ENCODE measurements around the gene KIAA1671.

The KIAA1671 gene

DNA sequence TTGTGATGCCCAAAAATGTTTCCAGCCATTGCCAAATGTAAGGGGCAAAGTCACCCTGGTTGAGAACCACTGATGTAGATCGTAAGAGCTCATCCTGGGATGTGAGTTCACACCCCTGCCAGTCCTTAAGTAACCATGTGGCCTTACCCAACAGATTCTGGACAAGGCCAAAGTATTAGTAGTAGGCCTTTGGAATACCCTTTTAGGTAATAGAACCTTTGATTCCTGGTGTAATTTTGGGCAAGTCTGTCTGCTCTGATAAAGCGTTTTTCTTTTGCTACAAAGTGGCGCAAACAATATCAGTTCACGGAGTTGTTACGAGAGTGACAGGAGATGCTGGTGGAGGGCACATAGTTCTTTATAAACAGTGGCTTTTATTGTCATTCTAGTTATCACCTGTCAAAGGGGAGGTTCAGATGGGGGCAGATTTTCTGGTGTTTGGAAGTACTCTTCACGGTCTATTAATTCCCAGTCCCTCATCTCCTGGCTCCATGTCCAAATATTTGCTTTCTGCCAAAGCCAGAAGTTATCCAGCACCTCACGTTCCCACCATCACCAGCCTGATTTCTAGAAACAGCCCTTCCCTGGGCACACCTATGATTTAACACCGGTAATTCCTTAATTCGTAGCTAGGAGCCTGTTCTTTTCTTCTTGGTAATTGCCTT lies 173.3 kb downstream of the KIAA1671 start:
- no peak for DNase-seq (ENCODE audit: extremely low spot score)
- TF ChIP-seq, protein P1, sequence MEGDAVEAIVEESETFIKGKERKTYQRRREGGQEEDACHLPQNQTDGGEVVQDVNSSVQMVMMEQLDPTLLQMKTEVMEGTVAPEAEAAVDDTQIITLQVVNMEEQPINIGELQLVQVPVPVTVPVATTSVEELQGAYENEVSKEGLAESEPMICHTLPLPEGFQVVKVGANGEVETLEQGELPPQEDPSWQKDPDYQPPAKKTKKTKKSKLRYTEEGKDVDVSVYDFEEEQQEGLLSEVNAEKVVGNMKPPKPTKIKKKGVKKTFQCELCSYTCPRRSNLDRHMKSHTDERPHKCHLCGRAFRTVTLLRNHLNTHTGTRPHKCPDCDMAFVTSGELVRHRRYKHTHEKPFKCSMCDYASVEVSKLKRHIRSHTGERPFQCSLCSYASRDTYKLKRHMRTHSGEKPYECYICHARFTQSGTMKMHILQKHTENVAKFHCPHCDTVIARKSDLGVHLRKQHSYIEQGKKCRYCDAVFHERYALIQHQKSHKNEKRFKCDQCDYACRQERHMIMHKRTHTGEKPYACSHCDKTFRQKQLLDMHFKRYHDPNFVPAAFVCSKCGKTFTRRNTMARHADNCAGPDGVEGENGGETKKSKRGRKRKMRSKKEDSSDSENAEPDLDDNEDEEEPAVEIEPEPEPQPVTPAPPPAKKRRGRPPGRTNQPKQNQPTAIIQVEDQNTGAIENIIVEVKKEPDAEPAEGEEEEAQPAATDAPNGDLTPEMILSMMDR (IDR thresholded peaks at IDR 0.05; ENCODE audit: control extremely low read depth, extremely low read depth, low read depth, missing control alignments): no peak
- ChIA-PET CTCF (interaction anchor here (2.1 kb wide), 1 partner anchor 15 kb away, joined by 7 read pairs; no protein-coding TSS in a partner anchor), POLR2A (no interaction called here)

DNA sequence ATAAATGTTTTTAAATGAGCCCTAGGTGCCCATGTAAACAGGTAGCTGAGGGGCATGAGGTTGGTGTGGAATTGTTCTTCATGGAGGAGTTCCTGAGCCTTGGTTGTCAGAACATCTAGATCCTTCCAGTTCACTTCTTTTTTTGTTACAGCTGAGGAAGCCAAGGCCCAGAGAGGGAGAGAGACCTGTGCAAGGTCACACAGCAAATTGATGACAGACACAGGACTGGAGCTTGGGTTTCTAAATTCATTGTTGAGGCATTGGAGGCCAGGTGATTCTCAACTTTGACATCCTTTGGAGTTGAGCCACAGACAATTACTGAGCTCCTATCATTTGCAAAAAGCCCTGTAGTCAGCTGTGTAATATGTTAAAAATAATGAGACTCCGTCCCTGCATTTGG lies 174.0 kb downstream of the KIAA1671 start:
- no peak for DNase-seq (ENCODE audit: extremely low spot score)
- POLR2A ChIA-PET: no interaction called here
- TF ChIP-seq, protein P1 (IDR thresholded peaks at IDR 0.05; ENCODE audit: control extremely low read depth, extremely low read depth, low read depth, missing control alignments): no peak
- CTCF ChIA-PET: interaction anchor here (2.1 kb wide), 1 partner anchor 15 kb away, joined by 7 read pairs; no protein-coding TSS in a partner anchor

DNA sequence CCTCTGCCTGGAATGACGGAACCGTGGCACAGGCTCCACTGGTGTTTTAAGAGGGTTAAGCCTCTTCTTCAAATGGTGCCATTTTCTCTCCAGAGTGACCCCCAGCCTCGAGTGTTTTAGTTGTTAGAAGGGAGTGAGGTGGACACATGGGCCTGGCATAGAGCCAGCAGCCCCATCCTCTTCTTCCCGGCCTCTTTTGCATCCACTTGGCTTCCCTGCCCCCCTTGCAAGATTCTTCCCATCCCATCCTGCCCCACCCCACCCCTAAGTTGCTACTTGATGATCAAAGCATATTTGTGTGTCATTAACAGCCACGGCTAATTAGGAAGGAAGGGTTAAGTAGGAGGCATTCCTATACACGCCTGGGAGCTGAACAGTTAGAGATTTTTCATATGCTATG lies 174.8 kb downstream of the KIAA1671 start:
- POLR2A ChIA-PET: no interaction called here
- CTCF ChIA-PET: no interaction called here
- no peak for DNase-seq (ENCODE audit: extremely low spot score)
- TF ChIP-seq, protein P1 (IDR thresholded peaks at IDR 0.05; ENCODE audit: control extremely low read depth, extremely low read depth, low read depth, missing control alignments): no peak

DNA sequence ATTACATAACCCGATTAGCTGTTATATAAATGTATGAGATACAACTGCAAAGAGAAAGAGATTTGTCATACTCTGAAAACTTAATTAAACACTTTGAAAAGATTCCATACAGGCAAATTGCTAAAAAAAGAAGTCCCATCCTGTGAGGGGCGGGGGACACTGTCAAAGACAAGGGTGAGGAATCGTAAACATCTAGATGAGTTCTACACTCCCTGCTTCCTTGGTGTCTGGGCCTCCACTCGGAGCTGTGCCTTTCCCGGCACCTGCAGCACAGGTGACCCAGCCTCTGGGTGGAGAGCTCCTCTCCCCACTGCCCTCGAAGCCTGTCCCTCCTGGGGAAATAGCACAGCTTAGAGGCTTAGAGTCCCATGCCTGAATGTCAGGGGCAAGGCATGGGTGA lies 177.9 kb downstream of the KIAA1671 start:
- ChIA-PET CTCF (no interaction called here), POLR2A (no interaction called here)
- TF ChIP-seq, protein P1 (IDR thresholded peaks at IDR 0.05; ENCODE audit: control extremely low read depth, extremely low read depth, low read depth, missing control alignments): no peak
- no peak for DNase-seq (ENCODE audit: extremely low spot score)

DNA sequence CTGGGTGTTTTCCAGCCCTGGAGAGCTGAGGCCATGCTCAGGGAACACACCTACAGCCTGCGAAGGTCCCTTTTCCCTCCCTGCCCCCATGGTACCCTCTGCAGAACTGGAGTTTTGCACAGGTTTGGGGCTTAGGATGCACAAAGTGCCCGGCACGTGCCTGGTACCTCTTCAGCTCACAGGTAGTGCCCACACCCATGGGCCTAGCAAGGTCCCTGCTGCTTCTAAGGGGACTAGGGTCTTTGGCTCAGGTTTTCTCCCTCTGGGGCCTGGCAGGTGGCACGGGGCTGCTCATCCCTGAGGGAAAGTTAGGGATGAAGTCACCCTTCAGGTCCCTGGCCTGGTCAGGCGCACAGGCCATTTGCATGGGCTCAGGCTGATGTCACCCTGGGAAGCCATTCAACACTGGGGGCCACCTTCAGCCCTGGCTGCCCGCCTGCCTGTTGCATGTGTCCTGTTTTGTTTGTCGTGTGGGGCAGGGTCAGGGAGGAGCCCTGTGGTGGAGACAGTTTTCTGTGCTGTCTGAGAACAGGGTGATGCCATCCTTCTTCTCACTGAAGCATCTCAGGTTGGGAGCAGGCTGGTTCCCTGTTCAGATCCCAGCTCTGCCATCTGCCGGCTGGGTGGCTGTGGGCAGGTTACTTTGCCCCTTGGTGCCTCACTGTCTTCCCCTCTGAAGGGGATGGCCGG lies 178.8 kb downstream of the KIAA1671 start:
- ChIA-PET CTCF (no interaction called here), POLR2A (no interaction called here)
- TF ChIP-seq, protein P1 (IDR thresholded peaks at IDR 0.05; ENCODE audit: control extremely low read depth, extremely low read depth, low read depth, missing control alignments): no peak
- no peak for DNase-seq (ENCODE audit: extremely low spot score)

DNA sequence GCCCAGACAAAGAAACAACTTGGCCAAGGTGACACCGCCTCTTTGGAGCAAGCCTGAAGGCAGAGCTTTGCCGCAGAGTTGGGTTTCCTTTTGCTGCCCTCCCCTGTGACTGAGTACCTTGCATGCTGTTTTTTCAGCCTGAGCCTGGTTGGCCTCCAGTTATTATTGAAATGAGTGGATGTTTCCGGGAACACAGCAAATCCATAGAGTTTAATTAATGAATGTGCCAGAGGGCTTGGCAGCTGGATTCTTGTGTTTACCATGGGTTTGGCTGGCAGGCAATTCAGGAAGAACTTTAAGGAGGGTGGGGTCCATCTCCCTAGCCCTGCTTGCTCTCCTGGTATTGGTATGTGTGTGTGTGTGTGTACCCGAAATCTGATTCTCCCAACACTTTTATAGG lies 181.5 kb downstream of the KIAA1671 start:
- no peak for DNase-seq (ENCODE audit: extremely low spot score)
- ChIA-PET CTCF (no interaction called here), POLR2A (no interaction called here)
- TF ChIP-seq, protein P1 (IDR thresholded peaks at IDR 0.05; ENCODE audit: control extremely low read depth, extremely low read depth, low read depth, missing control alignments): no peak

All from GM10248 (cell line).